GM23338 (cell line): ENCODE data around the gene DOCK3.

Experiments used
- CREB1 ChIP-seq: fragments of 250-450 bp; sonication (Bioruptor Pico); IDR thresholded peaks from 2 replicates; pipeline ENCODE4 v1.5.0; 2020; ENCODE audit warnings: low read depth, mild to moderate bottlenecking, moderate library complexity
- CTCF ChIP-seq, 2 experiments: fragments of 200-600 bp in 1 of 2; sonication (generic) in 1 of 2; conservative IDR thresholded peaks; 2 replicates each; pipeline versions ENCODE4 v1.5.1 to v1.6.1; 2016 to 2017; ENCODE audit warnings: antibody characterized with exemption in 2 of 2, low read depth in 2 of 2, mild to moderate bottlenecking in 2 of 2, moderate library complexity in 1 of 2
- ETS1 ChIP-seq: IDR thresholded peaks from 2 replicates; pipeline ENCODE4 v1.6.1; 2016; ENCODE audit warnings: antibody characterized with exemption
- EZH2 ChIP-seq: fragments of 200-600 bp; sonication (generic); IDR thresholded peaks from one replicate; pipeline ENCODE4 v1.8.0; 2017; ENCODE audit warnings: antibody characterized with exemption, mild to moderate bottlenecking, low read depth; ENCODE audit not compliant: unreplicated experiment
- EZH2phosphoT487 ChIP-seq: fragments of 200-600 bp; sonication (generic); IDR thresholded peaks from one replicate; pipeline ENCODE4 v1.8.1; 2018; ENCODE audit warnings: antibody characterized with exemption; ENCODE audit not compliant: unreplicated experiment
- JUNB ChIP-seq: IDR thresholded peaks from one replicate; pipeline ENCODE4 v1.6.1; 2016; ENCODE audit warnings: antibody characterized with exemption; ENCODE audit not compliant: unreplicated experiment
- NANOG ChIP-seq: IDR thresholded peaks from 2 replicates; pipeline ENCODE4 v1.6.1; 2016; ENCODE audit warnings: antibody characterized with exemption, borderline replicate concordance
- POLR2AphosphoS5 ChIP-seq: IDR thresholded peaks from 2 replicates; pipeline ENCODE4 v1.6.1; 2016; ENCODE audit warnings: antibody characterized with exemption, low read depth
- REST ChIP-seq: IDR thresholded peaks from one replicate; pipeline ENCODE4 v1.6.1; 2018; ENCODE audit warnings: antibody characterized with exemption; ENCODE audit not compliant: unreplicated experiment

GRCh38 chr3:50737193-50737905 is 62.6 kb downstream of the DOCK3 start:
- TF ChIP-seq CTCF (conservative IDR thresholded peaks at IDR 0.05; ENCODE audit: low read depth in 2 of 2) (no peak), EZH2 (no peak), REST (no peak), EZH2phosphoT487 (no peak), POLR2AphosphoS5 (no peak), CREB1 (CRISPR knock-in tag) (no peak), ETS1 (no peak), JUNB (no peak), NANOG (no peak)
